GM19238 (cell line): ENCODE results near the gene WDR59.
A peak's percentile ranks its signal among the peaks of the same experiment; 100 is the strongest.
"Not testable (repeated sequence)": the region's sequence is repeated elsewhere in the genome, so short reads cannot be mapped to it uniquely, and the experiment has no call there.

Experiments
- DNase-seq: peaks from one replicate; pipeline ENCODE4 v3.0.0; 2011; ENCODE audit warnings: low spot score; ENCODE audit not compliant: insufficient read length

Gene WDR59

GRCh38 chr16:74982256-74982655, 2.7 kb downstream of the WDR59 start:
- no peak for DNase-seq

GRCh38 chr16:74975591-74975990, 9.3 kb downstream of the WDR59 start:
- DNase-seq: no peak

- no peak for DNase-seq
These were observed 11.6 kb downstream of the WDR59 start for GRCh38 chr16:74973304-74973703.

- no peak for DNase-seq
These were observed 30.2 kb downstream of the WDR59 start for GRCh38 chr16:74954763-74955162.

GRCh38 chr16:74951681-74952080, 33.2 kb downstream of the WDR59 start:
- no peak for DNase-seq

GRCh38 chr16:74951206-74951605, 33.7 kb downstream of the WDR59 start:
- DNase-seq: no peak

GRCh38 chr16:74950511-74950910, 34.4 kb downstream of the WDR59 start:
- DNase-seq: no peak

GRCh38 chr16:74949309-74949708, 35.6 kb downstream of the WDR59 start:
- DNase-seq: no peak

GRCh38 chr16:74944466-74944865, 40.5 kb downstream of the WDR59 start:
- no peak for DNase-seq

GRCh38 chr16:74942977-74943918, 41.7 kb downstream of the WDR59 start:
- no peak for DNase-seq

- no peak for DNase-seq
These were observed 42.4 kb downstream of the WDR59 start for GRCh38 chr16:74942566-74942965.

- DNase-seq: no peak
These were observed 45.2 kb downstream of the WDR59 start for GRCh38 chr16:74939688-74940087.

GRCh38 chr16:74936902-74937560, 47.9 kb downstream of the WDR59 start:
- peak; percentile 17 for DNase-seq

- no peak for DNase-seq
These were observed 53.5 kb downstream of the WDR59 start for GRCh38 chr16:74931445-74931844.

GRCh38 chr16:74929636-74930035, 55.3 kb downstream of the WDR59 start:
- DNase-seq: no peak

GRCh38 chr16:74926805-74927204, 58.1 kb downstream of the WDR59 start:
- no peak for DNase-seq

- no peak for DNase-seq
These were observed 61.0 kb downstream of the WDR59 start for GRCh38 chr16:74923766-74924460.

GRCh38 chr16:74922150-74923138, 62.5 kb downstream of the WDR59 start:
- no peak for DNase-seq

GRCh38 chr16:74921051-74921450, 63.9 kb downstream of the WDR59 start:
- DNase-seq: no peak

GRCh38 chr16:74909665-74910064, 75.3 kb downstream of the WDR59 start:
- no peak for DNase-seq

- DNase-seq: not testable (repeated sequence)
These were observed 76.2 kb downstream of the WDR59 start for GRCh38 chr16:74908759-74909158.
